ENCODE data around the gene DLGAP1. TPM values are rescaled to one million over a fixed set of nuclear protein-coding genes. Genes with fewer than 3 reads are reported as not detected.
A peak's percentile ranks its signal among the peaks of the same experiment; 100 is the strongest.

DLGAP1 gene
- total and polyA plus RNA-seq, 2 of the 13 experiments (the other 11 are each of a cell fraction or from before 2014, with no cell fraction given) = 0.01 TPM; not detected in 1

- no peak for TF ChIP-seq ZNF781 (CRISPR knock-in tag; IDR thresholded peaks at IDR 0.05; ENCODE audit: borderline replicate concordance, not compliant biosample characterization)
- TF ChIP-seq ZNF761 (CRISPR knock-in tag; conservative IDR thresholded peaks at IDR 0.05) = no peak
- no peak for TF ChIP-seq TCF7 (IDR thresholded peaks at IDR 0.05; ENCODE audit: low read depth)
- no peak for TF ChIP-seq HDAC6 (IDR thresholded peaks at IDR 0.05; ENCODE audit: low read depth, low read length)
- peak; percentile 34; the same call in 1 of the 2 replicates for TF ChIP-seq ZC3H4 (CRISPR knock-in tag; IDR thresholded peaks at IDR 0.05; ENCODE audit: borderline replicate concordance)
- TF ChIP-seq EP300 (IDR thresholded peaks at IDR 0.05; ENCODE audit: low read depth in 2 of 2, low read length in 2 of 2) = no peak
- TF ChIP-seq EP300 (CRISPR knock-in tag; IDR thresholded peaks at IDR 0.05; ENCODE audit: borderline replicate concordance) = no peak
- TF ChIP-seq SAP130 (CRISPR knock-in tag; IDR thresholded peaks at IDR 0.05; ENCODE audit: low read depth) = 0 out of 2 replicates have a peak, but pooled peaks have one; percentile 13
- TF ChIP-seq DMAP1 (CRISPR knock-in tag; IDR thresholded peaks at IDR 0.05) = no peak
- no peak for TF ChIP-seq ARNT (IDR thresholded peaks at IDR 0.05)
- no peak for TF ChIP-seq EEA1 (CRISPR knock-in tag; IDR thresholded peaks at IDR 0.05; ENCODE audit: borderline replicate concordance)
- TF ChIP-seq FOXO4 (CRISPR knock-in tag; conservative IDR thresholded peaks at IDR 0.05) = 0 out of 2 replicates have a peak, but pooled peaks have one; percentile 55
- TF ChIP-seq ZNF234 (CRISPR knock-in tag; conservative IDR thresholded peaks at IDR 0.05) = no peak
- TF ChIP-seq TEAD3 (CRISPR knock-in tag; optimal IDR thresholded peaks at IDR 0.05; ENCODE audit: borderline replicate concordance) = peak; percentile 23
- 0 out of 2 replicates have a peak, but pooled peaks have one; percentile 30 for TF ChIP-seq ZNF512B (CRISPR knock-in tag; IDR thresholded peaks at IDR 0.05; ENCODE audit: borderline replicate concordance)
- TF ChIP-seq TBX2 (CRISPR knock-in tag; IDR thresholded peaks at IDR 0.05; ENCODE audit: borderline replicate concordance) = 0 out of 2 replicates have a peak, but pooled peaks have one; percentile 3
- no peak for TF ChIP-seq ZNF687 (CRISPR knock-in tag; IDR thresholded peaks at IDR 0.05)
- TF ChIP-seq ZBTB10 (CRISPR knock-in tag; IDR thresholded peaks at IDR 0.05; ENCODE audit: borderline replicate concordance) = no peak
Measured at GRCh38 chr18:3455907-3456685, 999.0 kb downstream of the DLGAP1 start (continued).

Data from HepG2 (cell line).